ENCODE measurements around the gene ZNRF1.
"Not testable (repeated sequence)": the region's sequence is repeated elsewhere in the genome, so short reads cannot be mapped to it uniquely, and the experiment has no call there.

ZNRF1 gene

GRCh38 chr16:75080205-75081029 is 81.6 kb downstream of the ZNRF1 start:
- peak; percentile 64 for DNase-seq (ENCODE audit: low spot score)

- no peak for DNase-seq (ENCODE audit: low spot score)
Observed at GRCh38 chr16:75081179-75081859, 82.5 kb downstream of the ZNRF1 start.

DNA sequence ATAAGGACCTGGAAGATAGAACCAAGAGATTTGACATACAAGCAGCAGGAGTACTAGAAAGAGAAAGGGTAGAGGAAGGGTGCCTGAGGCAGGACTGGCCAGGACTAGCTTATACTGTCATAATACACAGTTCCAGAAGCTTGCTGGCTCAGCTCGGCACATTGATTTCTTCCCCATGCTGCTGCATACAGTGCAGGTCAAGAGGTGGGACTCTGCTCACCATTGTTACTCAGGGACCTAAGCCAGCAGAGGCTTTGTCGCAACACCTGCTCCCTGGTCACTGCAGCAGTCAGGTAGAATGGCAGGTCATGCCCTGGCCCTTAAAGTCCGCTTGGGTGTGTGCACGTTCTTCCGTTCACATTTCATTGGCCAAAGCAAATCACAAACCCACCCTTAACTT is 85.0 kb downstream of the ZNRF1 start:
- DNase-seq (ENCODE audit: low spot score) = no peak

DNA sequence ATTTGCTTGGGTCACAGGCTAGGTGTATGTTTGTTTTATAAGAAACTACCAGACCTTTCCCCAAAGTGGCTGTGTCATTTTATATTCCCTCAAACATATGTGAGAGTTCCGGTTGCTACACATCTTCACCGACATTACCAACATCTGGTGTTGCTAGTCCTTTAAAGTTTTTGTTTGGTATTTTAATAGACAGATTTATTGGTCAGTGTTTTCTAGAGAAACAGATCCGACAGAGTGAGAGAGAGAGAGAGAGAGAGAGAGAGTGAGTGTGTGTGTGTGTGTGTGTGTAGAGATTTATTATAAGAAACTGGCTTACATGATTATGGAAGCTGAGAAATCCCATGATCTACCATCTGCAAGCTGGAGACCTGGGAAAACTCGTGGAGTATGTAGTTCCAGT is 86.7 kb downstream of the ZNRF1 start:
- no peak for DNase-seq (ENCODE audit: low spot score)

DNA sequence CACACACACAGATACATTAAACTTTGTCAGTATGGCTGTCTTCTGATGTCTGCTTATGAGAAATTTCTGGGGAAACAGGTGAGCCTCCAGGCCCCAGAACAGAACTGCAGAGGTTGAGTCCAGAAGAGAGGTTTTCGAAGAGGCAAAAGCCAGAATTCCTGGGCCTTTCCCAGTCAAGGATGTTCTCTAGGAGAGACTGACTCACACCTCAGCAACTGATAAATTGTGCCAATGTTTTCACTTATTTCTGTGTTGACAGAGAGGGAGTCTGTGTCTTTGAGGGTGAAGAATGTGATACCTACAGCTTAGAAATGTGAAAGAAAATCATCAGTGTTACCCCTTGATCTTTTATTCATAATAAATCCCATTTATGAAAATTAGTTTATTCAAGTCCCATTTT is 87.5 kb downstream of the ZNRF1 start:
- no peak for DNase-seq (ENCODE audit: low spot score)

GRCh38 chr16:75086688-75087374 is 88.0 kb downstream of the ZNRF1 start:
- no peak for DNase-seq (ENCODE audit: low spot score)

DNA sequence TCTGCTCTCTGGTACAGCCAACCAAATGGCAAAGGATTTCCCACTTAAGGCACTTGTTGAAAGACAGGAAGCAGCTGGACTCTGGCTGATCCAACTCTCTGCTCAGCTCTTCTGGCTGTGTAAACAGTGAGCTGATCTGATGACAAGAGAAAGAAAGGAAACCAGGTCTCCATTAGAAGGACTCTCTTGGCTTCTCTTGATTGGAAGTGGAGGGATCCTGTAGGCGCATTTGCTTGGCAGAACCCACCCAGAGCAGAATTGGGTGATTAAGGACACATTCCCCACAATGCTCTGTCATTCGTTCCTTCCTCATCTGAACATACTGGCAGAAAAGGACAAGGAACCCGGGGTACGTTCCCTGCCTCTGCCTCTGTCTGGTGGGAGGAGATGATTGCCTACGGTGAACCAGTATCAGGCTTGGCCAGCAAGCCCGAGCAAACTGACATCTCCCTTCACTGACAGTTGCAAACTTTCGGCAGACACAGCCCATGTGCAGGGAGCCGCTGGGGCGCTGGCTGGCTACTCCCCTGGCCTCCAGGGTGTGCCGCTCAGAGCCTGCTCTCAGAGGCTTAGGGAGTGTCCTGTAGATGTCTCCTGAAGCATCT is 88.7 kb downstream of the ZNRF1 start:
- DNase-seq (ENCODE audit: low spot score) = peak; percentile 75

- no peak for DNase-seq (ENCODE audit: low spot score)
Observed at GRCh38 chr16:75088216-75088615, 89.4 kb downstream of the ZNRF1 start.

DNA sequence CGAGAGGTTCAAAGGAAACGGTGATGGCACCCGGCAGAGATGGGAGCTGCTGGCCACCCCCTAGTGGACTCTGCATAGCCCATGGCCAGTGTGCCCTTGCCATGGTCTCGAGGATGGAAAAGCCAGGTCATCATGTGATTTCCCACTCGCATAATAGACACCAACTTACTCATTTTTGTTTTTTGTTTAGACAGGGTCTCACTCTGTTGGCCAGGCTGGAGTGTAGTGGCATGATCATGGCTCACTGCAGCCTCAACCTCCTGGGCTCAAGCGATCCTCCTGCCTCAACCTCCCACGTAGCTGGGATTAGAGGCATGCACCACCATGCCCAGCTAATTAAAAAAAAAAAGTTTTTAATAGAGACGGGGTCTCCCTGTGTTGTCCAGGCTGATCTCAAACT is 90.1 kb downstream of the ZNRF1 start:
- no peak for DNase-seq (ENCODE audit: low spot score)

- DNase-seq (ENCODE audit: low spot score) = no peak
Observed at GRCh38 chr16:75089486-75090202, 90.8 kb downstream of the ZNRF1 start.

DNA sequence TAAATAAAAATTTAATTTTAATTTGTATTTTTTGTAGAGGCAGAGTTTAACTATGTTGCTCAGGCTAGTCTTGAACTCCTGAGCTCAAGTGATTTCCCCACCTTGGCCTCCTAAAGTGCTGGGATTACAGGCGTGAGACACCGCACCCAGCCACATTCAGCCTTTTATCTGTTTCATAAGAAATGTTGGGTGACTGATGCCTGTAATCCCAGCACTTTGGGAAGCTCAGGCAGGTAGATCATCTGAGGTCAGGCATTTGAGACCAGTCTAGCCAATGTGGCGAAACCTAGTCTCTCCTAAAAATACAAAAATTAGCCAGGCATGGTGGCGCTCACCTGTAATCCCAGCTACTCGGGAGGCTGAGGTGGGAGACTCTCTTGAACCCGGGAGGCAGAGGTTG is 92.1 kb downstream of the ZNRF1 start:
- DNase-seq (ENCODE audit: low spot score) = not testable (repeated sequence)

DNA sequence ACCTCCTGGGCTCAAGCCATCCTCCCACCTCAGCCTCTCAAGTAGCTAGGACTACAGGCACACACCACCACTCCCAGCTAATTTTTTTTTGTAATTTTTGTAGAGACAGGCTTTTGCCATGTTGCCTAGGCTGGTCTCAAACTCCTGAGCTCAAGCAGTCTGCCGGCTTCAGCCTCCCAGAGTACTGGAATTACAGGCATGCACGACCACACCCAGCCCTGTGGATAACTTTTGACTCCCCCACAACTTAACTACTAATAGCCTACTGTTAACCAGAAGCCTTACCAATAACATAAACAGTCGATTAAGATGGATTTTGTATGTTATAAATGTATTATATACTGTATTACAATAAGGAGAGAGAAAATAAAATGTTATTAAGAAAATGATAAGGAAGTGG is 92.8 kb downstream of the ZNRF1 start:
- not testable (repeated sequence) for DNase-seq (ENCODE audit: low spot score)

GRCh38 chr16:75092777-75093176 is 94.0 kb downstream of the ZNRF1 start:
- no peak for DNase-seq (ENCODE audit: low spot score)

- no peak for DNase-seq (ENCODE audit: low spot score)
Observed at GRCh38 chr16:75093598-75094540, 95.0 kb downstream of the ZNRF1 start.

DNA sequence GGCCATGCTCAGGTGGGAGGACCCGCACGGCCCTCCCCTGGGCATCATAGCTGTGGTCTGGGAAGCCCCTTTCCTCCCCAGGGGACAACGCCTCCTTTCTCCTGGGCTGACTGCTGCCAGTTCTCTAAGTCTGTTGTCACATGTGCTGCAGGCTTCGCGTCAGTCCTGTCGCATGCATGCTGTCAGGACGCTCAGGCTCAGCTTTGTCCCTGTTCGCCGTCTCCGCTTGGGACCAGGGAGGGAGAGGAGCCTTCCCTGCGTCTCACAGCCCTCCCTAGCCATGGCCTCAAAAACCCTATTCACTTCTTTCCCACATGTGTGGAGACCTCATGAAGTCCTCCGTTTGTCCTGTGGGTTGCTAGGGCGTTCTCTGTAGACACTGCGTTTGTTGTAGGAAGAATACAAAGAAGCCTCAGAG is 96.4 kb downstream of the ZNRF1 start:
- DNase-seq (ENCODE audit: low spot score) = no peak

DNA sequence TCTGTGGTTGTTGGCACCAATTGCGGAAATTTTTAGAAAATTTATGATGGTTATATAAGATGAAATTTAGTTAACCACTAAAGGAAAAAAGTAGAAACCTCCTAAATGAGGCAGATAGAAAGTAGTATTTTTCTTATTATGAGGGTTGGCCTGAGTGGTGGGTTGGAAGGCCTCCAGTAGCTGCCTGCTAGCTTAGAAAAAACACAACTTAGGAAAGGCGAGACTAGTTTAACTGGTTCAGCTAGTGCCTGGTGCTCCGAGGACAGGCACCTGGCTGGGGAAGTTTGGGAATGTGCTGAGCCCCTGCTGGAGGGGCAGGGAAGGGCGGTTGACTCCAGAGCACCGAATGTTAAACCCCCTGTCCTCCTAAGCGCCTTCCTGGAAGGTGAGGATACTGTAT is 97.8 kb downstream of the ZNRF1 start:
- no peak for DNase-seq (ENCODE audit: low spot score)

DNA sequence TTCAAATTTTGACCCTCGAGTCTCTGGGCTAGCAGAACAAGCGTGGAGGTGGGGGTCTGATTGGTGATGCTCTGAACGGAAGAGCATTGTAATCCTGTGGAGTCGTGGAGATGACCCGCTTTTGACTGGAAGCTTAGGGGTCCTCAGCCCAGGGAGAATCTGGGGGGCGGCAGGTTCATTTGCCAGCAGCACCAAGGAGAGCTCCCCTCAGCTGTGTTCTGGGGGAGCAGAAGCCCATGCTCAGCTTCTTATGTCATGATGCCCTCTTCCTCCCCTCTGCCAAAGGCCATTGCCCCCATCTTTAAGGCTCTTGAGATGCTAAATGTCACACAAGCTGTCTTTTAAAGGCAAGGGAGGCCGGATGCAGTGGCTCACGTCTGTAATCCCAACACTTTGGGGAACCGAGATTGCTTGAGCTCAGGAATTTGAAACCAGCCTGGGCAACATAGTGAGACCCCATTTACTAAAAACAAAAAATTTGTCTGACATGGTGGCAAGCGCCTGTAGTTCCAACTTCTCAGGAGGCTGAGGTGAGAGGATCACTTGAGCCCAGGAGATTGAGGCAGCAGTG is 98.5 kb downstream of the ZNRF1 start:
- no peak for DNase-seq (ENCODE audit: low spot score)

DNA sequence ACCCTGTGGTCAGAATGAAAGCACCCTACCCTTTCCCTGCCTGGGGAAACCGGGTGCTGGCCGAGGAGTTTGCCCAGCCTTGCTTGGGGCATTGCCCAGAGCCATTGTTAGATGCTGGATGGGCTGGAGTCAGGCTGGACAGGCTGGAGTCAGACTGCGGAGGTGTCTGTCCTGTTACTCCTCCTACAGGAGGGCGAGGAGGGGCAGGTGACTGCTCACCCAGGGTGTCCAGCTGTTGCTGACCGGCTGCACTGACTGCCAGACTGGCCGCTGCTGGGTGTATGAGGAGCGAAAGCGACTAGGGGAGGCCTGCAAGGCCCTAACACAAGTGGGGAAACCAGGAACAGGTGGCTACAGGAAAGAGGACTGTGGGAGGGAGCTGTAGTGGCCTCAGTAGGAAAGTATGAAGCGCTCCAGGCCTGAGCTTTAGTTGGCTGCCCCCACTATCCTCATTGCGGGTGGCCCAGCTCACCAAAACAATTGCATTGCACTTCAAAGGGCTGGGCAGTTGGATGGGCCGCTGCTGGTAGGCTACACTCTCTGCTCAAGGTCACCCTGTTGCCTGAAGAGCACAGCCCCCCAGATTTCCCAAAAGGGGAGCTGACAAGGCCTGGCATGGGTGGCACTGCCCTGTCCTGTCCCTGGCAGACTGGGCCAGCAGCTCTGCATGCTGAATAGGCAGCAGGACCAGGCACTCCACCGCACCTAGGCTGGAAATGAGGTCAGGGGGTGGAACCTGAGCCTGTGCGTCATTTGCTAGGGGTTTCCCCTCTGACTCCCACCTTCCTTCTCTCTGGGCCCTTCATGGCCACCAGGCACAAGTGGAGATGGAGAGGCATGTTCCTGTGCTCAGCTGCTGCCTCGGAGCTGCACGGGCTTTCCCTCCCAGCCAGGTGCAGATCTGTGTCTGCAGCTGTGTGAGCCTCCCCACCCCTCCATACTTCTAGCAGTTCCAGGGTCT is 99.4 kb downstream of the ZNRF1 start:
- no peak for DNase-seq (ENCODE audit: low spot score)

DNA sequence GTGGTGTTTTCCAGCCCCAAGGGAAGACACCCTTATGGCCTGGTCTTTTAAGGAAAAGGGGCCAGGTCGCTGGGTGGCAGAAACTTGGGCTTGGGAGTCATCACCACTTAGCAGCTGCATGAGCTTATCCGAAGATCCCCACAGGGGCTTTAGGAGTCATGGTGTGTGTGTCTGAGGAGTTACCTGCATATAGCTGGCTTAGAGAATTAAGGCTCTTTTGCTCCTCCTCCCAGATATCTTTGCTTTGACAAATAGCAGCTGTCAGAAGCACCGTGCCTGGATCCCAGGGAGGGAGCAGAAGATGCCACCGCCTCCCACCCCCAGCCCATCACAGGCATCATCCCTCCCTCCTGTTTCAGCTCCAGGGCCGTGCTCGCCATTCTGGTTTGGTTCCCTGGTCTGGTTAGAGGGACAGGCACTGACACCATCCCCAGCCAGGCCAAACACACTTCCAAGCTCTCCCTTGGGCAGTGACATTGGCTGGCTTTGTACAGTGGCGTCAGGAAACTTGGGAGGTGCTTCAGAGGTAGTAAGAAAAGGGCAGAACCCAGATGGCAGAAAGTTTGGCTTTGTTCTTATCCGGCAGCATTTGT is 100.3 kb downstream of the ZNRF1 start:
- no peak for DNase-seq (ENCODE audit: low spot score)
